Measurements from ENCODE around the gene FLNB. TPM values are rescaled to one million over a fixed set of nuclear protein-coding genes. Genes with fewer than 3 reads are reported as not detected.

FLNB gene
- total and polyA plus RNA-seq, 9 of the 15 experiments (the other 6 are each of a cell fraction or from before 2014, with no cell fraction given), result 9.4 to 48.1 (median 25.6) TPM

DNA sequence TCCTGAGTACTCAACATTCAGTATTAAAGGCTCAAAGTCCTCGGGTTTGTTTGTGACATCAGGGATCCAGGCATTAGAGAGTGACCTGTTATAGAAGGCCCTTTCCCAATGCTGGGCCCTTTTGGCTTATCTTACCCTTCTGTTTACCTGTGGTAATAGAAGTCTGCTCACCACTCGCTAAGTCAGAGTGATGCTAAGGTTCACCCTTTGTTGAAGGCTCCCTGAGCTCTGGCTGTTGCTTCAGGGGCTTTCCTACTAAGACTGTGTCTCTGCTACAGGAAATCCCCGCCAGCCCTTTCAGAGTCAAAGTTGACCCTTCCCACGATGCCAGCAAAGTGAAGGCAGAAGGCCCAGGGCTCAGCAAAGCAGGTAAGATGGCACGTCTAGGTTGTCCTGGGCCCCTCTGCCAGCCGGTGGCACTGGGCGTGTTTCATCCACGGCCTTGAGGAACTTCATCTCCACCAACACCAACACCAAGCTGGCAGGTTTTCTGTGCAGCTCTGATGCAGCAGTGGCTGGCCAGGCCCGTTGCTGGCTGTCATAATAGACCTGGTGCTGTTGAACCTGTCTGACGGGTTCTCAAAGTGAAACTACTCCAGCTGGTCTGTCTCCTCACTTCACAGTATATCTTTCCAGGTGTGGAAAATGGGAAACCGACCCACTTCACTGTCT is 103.4 kb downstream of the FLNB start (continued):
- TF ChIP-seq, protein P1, sequence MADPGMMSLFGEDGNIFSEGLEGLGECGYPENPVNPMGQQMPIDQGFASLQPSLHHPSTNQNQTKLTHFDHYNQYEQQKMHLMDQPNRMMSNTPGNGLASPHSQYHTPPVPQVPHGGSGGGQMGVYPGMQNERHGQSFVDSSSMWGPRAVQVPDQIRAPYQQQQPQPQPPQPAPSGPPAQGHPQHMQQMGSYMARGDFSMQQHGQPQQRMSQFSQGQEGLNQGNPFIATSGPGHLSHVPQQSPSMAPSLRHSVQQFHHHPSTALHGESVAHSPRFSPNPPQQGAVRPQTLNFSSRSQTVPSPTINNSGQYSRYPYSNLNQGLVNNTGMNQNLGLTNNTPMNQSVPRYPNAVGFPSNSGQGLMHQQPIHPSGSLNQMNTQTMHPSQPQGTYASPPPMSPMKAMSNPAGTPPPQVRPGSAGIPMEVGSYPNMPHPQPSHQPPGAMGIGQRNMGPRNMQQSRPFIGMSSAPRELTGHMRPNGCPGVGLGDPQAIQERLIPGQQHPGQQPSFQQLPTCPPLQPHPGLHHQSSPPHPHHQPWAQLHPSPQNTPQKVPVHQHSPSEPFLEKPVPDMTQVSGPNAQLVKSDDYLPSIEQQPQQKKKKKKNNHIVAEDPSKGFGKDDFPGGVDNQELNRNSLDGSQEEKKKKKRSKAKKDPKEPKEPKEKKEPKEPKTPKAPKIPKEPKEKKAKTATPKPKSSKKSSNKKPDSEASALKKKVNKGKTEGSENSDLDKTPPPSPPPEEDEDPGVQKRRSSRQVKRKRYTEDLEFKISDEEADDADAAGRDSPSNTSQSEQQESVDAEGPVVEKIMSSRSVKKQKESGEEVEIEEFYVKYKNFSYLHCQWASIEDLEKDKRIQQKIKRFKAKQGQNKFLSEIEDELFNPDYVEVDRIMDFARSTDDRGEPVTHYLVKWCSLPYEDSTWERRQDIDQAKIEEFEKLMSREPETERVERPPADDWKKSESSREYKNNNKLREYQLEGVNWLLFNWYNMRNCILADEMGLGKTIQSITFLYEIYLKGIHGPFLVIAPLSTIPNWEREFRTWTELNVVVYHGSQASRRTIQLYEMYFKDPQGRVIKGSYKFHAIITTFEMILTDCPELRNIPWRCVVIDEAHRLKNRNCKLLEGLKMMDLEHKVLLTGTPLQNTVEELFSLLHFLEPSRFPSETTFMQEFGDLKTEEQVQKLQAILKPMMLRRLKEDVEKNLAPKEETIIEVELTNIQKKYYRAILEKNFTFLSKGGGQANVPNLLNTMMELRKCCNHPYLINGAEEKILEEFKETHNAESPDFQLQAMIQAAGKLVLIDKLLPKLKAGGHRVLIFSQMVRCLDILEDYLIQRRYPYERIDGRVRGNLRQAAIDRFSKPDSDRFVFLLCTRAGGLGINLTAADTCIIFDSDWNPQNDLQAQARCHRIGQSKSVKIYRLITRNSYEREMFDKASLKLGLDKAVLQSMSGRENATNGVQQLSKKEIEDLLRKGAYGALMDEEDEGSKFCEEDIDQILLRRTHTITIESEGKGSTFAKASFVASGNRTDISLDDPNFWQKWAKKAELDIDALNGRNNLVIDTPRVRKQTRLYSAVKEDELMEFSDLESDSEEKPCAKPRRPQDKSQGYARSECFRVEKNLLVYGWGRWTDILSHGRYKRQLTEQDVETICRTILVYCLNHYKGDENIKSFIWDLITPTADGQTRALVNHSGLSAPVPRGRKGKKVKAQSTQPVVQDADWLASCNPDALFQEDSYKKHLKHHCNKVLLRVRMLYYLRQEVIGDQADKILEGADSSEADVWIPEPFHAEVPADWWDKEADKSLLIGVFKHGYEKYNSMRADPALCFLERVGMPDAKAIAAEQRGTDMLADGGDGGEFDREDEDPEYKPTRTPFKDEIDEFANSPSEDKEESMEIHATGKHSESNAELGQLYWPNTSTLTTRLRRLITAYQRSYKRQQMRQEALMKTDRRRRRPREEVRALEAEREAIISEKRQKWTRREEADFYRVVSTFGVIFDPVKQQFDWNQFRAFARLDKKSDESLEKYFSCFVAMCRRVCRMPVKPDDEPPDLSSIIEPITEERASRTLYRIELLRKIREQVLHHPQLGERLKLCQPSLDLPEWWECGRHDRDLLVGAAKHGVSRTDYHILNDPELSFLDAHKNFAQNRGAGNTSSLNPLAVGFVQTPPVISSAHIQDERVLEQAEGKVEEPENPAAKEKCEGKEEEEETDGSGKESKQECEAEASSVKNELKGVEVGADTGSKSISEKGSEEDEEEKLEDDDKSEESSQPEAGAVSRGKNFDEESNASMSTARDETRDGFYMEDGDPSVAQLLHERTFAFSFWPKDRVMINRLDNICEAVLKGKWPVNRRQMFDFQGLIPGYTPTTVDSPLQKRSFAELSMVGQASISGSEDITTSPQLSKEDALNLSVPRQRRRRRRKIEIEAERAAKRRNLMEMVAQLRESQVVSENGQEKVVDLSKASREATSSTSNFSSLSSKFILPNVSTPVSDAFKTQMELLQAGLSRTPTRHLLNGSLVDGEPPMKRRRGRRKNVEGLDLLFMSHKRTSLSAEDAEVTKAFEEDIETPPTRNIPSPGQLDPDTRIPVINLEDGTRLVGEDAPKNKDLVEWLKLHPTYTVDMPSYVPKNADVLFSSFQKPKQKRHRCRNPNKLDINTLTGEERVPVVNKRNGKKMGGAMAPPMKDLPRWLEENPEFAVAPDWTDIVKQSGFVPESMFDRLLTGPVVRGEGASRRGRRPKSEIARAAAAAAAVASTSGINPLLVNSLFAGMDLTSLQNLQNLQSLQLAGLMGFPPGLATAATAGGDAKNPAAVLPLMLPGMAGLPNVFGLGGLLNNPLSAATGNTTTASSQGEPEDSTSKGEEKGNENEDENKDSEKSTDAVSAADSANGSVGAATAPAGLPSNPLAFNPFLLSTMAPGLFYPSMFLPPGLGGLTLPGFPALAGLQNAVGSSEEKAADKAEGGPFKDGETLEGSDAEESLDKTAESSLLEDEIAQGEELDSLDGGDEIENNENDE (IDR thresholded peaks at IDR 0.05; ENCODE audit: low read depth, low read length), result no peak
- no peak for TF ChIP-seq ZNF3 (CRISPR knock-in tag; IDR thresholded peaks at IDR 0.05)
- TF ChIP-seq ZBTB8A (IDR thresholded peaks at IDR 0.05; ENCODE audit: partially characterized antibody), result no peak
- no peak for TF ChIP-seq RBBP5 (IDR thresholded peaks at IDR 0.05; ENCODE audit: borderline replicate concordance, insufficient read depth, low read length, poor library complexity, severe bottlenecking)
- TF ChIP-seq, protein P2, sequence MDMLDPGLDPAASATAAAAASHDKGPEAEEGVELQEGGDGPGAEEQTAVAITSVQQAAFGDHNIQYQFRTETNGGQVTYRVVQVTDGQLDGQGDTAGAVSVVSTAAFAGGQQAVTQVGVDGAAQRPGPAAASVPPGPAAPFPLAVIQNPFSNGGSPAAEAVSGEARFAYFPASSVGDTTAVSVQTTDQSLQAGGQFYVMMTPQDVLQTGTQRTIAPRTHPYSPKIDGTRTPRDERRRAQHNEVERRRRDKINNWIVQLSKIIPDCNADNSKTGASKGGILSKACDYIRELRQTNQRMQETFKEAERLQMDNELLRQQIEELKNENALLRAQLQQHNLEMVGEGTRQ (CRISPR knock-in tag; IDR thresholded peaks at IDR 0.05), result no peak

Measured in K562 (cell line).